GM12878 (cell line): ENCODE data around the gene RELL2. TPM values are rescaled to one million over a fixed set of nuclear protein-coding genes. Genes with fewer than 3 reads are reported as not detected.
A peak's percentile ranks its signal among the peaks of the same experiment; 100 is the strongest.

Source experiments
- ATAC-seq: fragments of 200-7000 bp; cut with Tn5 transposase; 3 replicates; pipeline ENCODE4 v1.9.1; 2020; ENCODE audit warnings: mild to moderate bottlenecking, moderate library complexity
- BruUV-seq: library from RNA; stranded (reverse); fragments of 400-500 nt; replicated peaks from 2 replicates; lab custom pipeline; 2021; lab: Mats Ljungman, UMichigan
- CTCF ChIA-PET: fragments of 300-600 bp; sonication (Branson Sonifier 250); formaldehyde crosslinking; extraction: SDS; loops from one replicate; lab custom pipeline; 2021; ENCODE audit warnings: inconsistent platforms; lab: Yijun Ruan, JAX
- POLR2A ChIA-PET: fragments of 350-600 bp; formaldehyde crosslinking; extraction: SDS; loops from one replicate; lab custom pipeline; 2021; ENCODE audit warnings: inconsistent platforms; lab: Charles Lee
- RAD21 ChIA-PET: fragments of 300-600 bp; sonication (Branson Sonifier 250); formaldehyde crosslinking; loops from one replicate; lab custom pipeline; 2023; ENCODE audit warnings: antibody characterized with exemption; ENCODE audit not compliant: unreplicated experiment; lab: Charles Lee
- SMC1A ChIA-PET: fragments of 300-600 bp; sonication (Branson Sonifier 250); formaldehyde crosslinking; loops from one replicate; lab custom pipeline; 2023; ENCODE audit not compliant: unreplicated experiment, uncharacterized antibody; lab: Charles Lee
- DNase-seq: peaks from one replicate; pipeline ENCODE4 v3.0.0-alpha.2; 2011; ENCODE audit warnings: low read depth, low spot score
- FAIRE-seq: peaks from 3 replicates; lab custom pipeline; 2011; peaks lifted over from hg19 to GRCh38; lab: Jason Lieb, UNC
- H2AFZ ChIP-seq: 2 replicates; pipeline ENCODE4 v1.6.0; 2011; ENCODE audit warnings: low read depth, low read length, control low read depth; ENCODE audit not compliant: control insufficient read depth
- H3K27ac ChIP-seq: 2 replicates; pipeline ENCODE4 v1.5.1; 2011; ENCODE audit warnings: control low read depth; ENCODE audit not compliant: control insufficient read depth, insufficient read depth
- H3K27me3 ChIP-seq, 2 experiments: replicated peaks in 1 of 2; 2 replicates each; pipeline versions ENCODE4 v1.6.0 to v1.6.1; 2011; ENCODE audit warnings: low read length in 1 of 2; ENCODE audit not compliant: control insufficient read depth in 2 of 2, insufficient read depth in 2 of 2
- H3K36me3 ChIP-seq, 2 experiments: 2 replicates each; pipeline ENCODE4 v1.5.1; 2011; ENCODE audit warnings: low read length in 1 of 2; ENCODE audit not compliant: control insufficient read depth in 2 of 2, insufficient read depth in 2 of 2
- H3K4me1 ChIP-seq: 2 replicates; pipeline ENCODE4 v1.6.1; 2011; ENCODE audit warnings: mild to moderate bottlenecking, low read length, moderate library complexity, mixed read lengths; ENCODE audit not compliant: control insufficient read depth, insufficient read depth
- H3K4me2 ChIP-seq: 2 replicates; pipeline ENCODE4 v1.6.0; 2011; ENCODE audit warnings: control low read depth; ENCODE audit not compliant: control insufficient read depth, insufficient read depth
- H3K4me3 ChIP-seq: fragments of 200-600 bp; sonication (generic); 2 replicates; pipeline ENCODE4 v1.5.1; 2016
- H3K79me2 ChIP-seq: 2 replicates; pipeline ENCODE4 v1.6.0; 2011; ENCODE audit warnings: low read length; ENCODE audit not compliant: control insufficient read depth, insufficient read depth
- H3K9ac ChIP-seq: 2 replicates; pipeline ENCODE4 v1.8.0; 2011; ENCODE audit warnings: low read length, control low read depth, mixed read lengths; ENCODE audit not compliant: control insufficient read depth, insufficient read depth
- H3K9me3 ChIP-seq: replicated peaks from 3 replicates; pipeline ENCODE4 v1.5.1; 2011; ENCODE audit warnings: mild to moderate bottlenecking, low read length; ENCODE audit not compliant: control insufficient read depth, insufficient read depth
- H4K20me1 ChIP-seq: 2 replicates; pipeline ENCODE4 v1.6.0; 2011; ENCODE audit not compliant: control insufficient read depth, insufficient read depth
- MAX ChIP-seq: IDR thresholded peaks from 2 replicates; pipeline ENCODE4 v1.6.1; 2012; ENCODE audit warnings: low read depth, low read length, improper control_type of control experiment
- PAX5 ChIP-seq: IDR thresholded peaks from 2 replicates; pipeline ENCODE4 v1.6.1; 2011; ENCODE audit warnings: low read depth, low read length, borderline replicate concordance
- RUNX3 ChIP-seq: IDR thresholded peaks from 2 replicates; pipeline ENCODE4 v1.6.1; 2012; ENCODE audit warnings: low read length, inconsistent platforms
- SMAD1 ChIP-seq: fragments of 450-650 bp; IDR thresholded peaks from 2 replicates; pipeline ENCODE4 v1.6.1; 2018; ENCODE audit warnings: mild to moderate bottlenecking, low read depth; ENCODE audit not compliant: partially characterized antibody
- SPI1 ChIP-seq: IDR thresholded peaks from 2 replicates; pipeline ENCODE4 v1.6.1; 2011; ENCODE audit warnings: low read depth, mild to moderate bottlenecking, low read length, moderate library complexity, borderline replicate concordance; ENCODE audit not compliant: insufficient read depth
- ZNF207 ChIP-seq: fragments of 450-650 bp; IDR thresholded peaks from 2 replicates; pipeline ENCODE4 v1.6.1; 2014; ENCODE audit warnings: antibody characterized with exemption, mild to moderate bottlenecking, borderline replicate concordance
- ZNF622 ChIP-seq: fragments of 450-650 bp; IDR thresholded peaks from 2 replicates; pipeline ENCODE4 v1.6.1; 2017; ENCODE audit warnings: mild to moderate bottlenecking, inconsistent platforms
- WGBS: methylation state at CpG from one replicate; pipeline ENCODE4 v1.1.6; 2016; ENCODE audit warnings: low lambda C conversion rate; ENCODE audit not compliant: insufficient replicate concordance, insufficient coverage; ENCODE audit errors: missing lambda C conversion rate; 5-methylcytosine and 5-hydroxymethylcytosine counted together
- in situ Hi-C: fragments of 300-500 bp; cut with MboI; formaldehyde crosslinking; loops from 9 replicates; pipeline ENCODE4 v1.14.3; 2018; ENCODE audit warnings: mixed read lengths
- intact Hi-C: fragments of 100-400 bp; cut with micrococcal nuclease; formaldehyde crosslinking; loops from one replicate; pipeline ENCODE4 v1.14.2; 2022; ENCODE audit not compliant: unreplicated experiment
- polyA plus RNA-seq, 11 experiments: library from polyadenylated mRNA; depleted of rRNA in 4 of 11; unstranded in 6 of 11; stranded (reverse) in 5 of 11; fragments of >200 nt; fragmentation: Nextera tagmentation in 4 of 11; fragmentation: Illumina TruSeq in 1 of 11; extraction: Ambion mirVana in 4 of 11; extraction: Trizol in 1 of 11; gene quantifications; 1 replicate in 1 of 11; 2 replicates in 10 of 11; pipeline versions ENCODE4 v1.2.1 to v1.2.3, GENCODE V29; 2011 to 2016; ENCODE audit warnings: inconsistent platforms in 2 of 11, missing spikeins in 2 of 11, low read depth in 1 of 11
- total RNA-seq, 4 experiments: library from RNA; depleted of rRNA in 3 of 4; stranded (reverse); fragments of >200 nt in 3 of 4; fragmentation: Illumina TruSeq in 1 of 4; extraction: Trizol in 1 of 4; gene quantifications; 2 replicates each; pipeline versions ENCODE4 v1.2.1 to v1.2.3, GENCODE V29; 2013 to 2021
- TF ChIP-seq, protein P1 (sequence below): fragments of 450-650 bp; IDR thresholded peaks from 2 replicates; pipeline ENCODE4 v1.6.1; 2016; ENCODE audit warnings: mild to moderate bottlenecking
- TF ChIP-seq, protein P2 (sequence below): fragments of 450-650 bp; IDR thresholded peaks from 2 replicates; pipeline ENCODE4 v1.6.1; 2017; ENCODE audit warnings: low read depth, mild to moderate bottlenecking, moderate library complexity
- TF ChIP-seq, protein P3 (sequence below): IDR thresholded peaks from 2 replicates; pipeline ENCODE4 v1.6.1; 2012; ENCODE audit warnings: improper control_type of control experiment, low read depth, low read length; ENCODE audit not compliant: insufficient replicate concordance
- TF ChIP-seq, protein P4 (sequence below): fragments of 450-650 bp; IDR thresholded peaks from 2 replicates; pipeline ENCODE4 v1.6.1; 2018; ENCODE audit warnings: mild to moderate bottlenecking, low read depth, moderate library complexity; ENCODE audit not compliant: partially characterized antibody

Gene RELL2
- total and polyA plus RNA-seq, 10 of the 15 experiments (the other 5 are each of a cell fraction or from before 2014, with no cell fraction given): 0.23 to 21.4 (median 7.1) TPM

- Histone ChIP-seq H3K4me1 (peaks cover 11% of the 10 kb centered on the region; the same call in 1 of the 2 replicates), H3K27ac (no peak overlapping the region), H2AFZ (no peak overlapping the region), H3K9ac (no peak overlapping the region), H3K4me3 (no peak overlapping the region), H3K27me3 (no peaks in the 10 kb centered on the region), H4K20me1 (no peaks in the 10 kb centered on the region), H3K9me3 (no peaks in the 10 kb centered on the region), H3K4me2 (no peak overlapping the region), H3K79me2 (peaks cover 64% of the 10 kb centered on the region), H3K36me3 (peaks cover 3 to 8% of the 10 kb centered on the region in 2 experiments)
- SMC1A ChIA-PET: interaction anchor here (0.9 to 4.0 kb wide), 11 partner anchors 8 to 176 kb away, joined by 3 to 45 read pairs (median 5); partner anchors contain the start of genes DIAPH1, HDAC3, PCDHGA11 and RELL2
- ATAC-seq (peak; percentile 57), FAIRE-seq (no peak), DNase-seq (no peak)
- WGBS: 4% methylated on average over 2 of the region's 2 CpGs
- intact Hi-C loops (loop anchor here (10.0 kb wide), 1 partner anchor 367 kb away; the partner anchor contains the start of gene RNF14), in situ Hi-C loops (no loop called here)
- POLR2A ChIA-PET: interaction anchor here (0.7 to 4.6 kb wide), 7 partner anchors 11 to 45 kb away, joined by 3 to 41 read pairs (median 8); partner anchors contain the start of genes DIAPH1, HDAC3 and RELL2
- BruUV-seq: no TSS peak
- CTCF ChIA-PET: interaction anchor here (1.1 to 3.9 kb wide), 12 partner anchors 10 to 363 kb away, joined by 3 to 43 read pairs (median 9); partner anchors contain the start of genes DIAPH1, HDAC3, PCDHGA10 and RELL2
- RAD21 ChIA-PET: interaction anchor here (0.6 to 4.3 kb wide), 9 partner anchors 9 to 185 kb away, joined by 3 to 60 read pairs (median 4); partner anchors contain the start of genes DIAPH1, FCHSD1, HDAC3 and PCDHGA10
- TF ChIP-seq ZNF622 (no peak), MAX (no peak), ZNF207 (no peak), RUNX3 (0 out of 2 replicates have a peak, but pooled peaks have one; percentile 6), SMAD1 (no peak), SPI1 (peak; percentile 76), PAX5 (no peak)
- TF ChIP-seq, protein P1, sequence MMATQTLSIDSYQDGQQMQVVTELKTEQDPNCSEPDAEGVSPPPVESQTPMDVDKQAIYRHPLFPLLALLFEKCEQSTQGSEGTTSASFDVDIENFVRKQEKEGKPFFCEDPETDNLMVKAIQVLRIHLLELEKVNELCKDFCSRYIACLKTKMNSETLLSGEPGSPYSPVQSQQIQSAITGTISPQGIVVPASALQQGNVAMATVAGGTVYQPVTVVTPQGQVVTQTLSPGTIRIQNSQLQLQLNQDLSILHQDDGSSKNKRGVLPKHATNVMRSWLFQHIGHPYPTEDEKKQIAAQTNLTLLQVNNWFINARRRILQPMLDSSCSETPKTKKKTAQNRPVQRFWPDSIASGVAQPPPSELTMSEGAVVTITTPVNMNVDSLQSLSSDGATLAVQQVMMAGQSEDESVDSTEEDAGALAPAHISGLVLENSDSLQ: peak; percentile 53; the same call in 1 of the 2 replicates
- TF ChIP-seq, protein P2, sequence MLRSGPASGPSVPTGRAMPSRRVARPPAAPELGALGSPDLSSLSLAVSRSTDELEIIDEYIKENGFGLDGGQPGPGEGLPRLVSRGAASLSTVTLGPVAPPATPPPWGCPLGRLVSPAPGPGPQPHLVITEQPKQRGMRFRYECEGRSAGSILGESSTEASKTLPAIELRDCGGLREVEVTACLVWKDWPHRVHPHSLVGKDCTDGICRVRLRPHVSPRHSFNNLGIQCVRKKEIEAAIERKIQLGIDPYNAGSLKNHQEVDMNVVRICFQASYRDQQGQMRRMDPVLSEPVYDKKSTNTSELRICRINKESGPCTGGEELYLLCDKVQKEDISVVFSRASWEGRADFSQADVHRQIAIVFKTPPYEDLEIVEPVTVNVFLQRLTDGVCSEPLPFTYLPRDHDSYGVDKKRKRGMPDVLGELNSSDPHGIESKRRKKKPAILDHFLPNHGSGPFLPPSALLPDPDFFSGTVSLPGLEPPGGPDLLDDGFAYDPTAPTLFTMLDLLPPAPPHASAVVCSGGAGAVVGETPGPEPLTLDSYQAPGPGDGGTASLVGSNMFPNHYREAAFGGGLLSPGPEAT: 0 out of 2 replicates have a peak, but pooled peaks have one; percentile 32
- TF ChIP-seq, protein P3, sequence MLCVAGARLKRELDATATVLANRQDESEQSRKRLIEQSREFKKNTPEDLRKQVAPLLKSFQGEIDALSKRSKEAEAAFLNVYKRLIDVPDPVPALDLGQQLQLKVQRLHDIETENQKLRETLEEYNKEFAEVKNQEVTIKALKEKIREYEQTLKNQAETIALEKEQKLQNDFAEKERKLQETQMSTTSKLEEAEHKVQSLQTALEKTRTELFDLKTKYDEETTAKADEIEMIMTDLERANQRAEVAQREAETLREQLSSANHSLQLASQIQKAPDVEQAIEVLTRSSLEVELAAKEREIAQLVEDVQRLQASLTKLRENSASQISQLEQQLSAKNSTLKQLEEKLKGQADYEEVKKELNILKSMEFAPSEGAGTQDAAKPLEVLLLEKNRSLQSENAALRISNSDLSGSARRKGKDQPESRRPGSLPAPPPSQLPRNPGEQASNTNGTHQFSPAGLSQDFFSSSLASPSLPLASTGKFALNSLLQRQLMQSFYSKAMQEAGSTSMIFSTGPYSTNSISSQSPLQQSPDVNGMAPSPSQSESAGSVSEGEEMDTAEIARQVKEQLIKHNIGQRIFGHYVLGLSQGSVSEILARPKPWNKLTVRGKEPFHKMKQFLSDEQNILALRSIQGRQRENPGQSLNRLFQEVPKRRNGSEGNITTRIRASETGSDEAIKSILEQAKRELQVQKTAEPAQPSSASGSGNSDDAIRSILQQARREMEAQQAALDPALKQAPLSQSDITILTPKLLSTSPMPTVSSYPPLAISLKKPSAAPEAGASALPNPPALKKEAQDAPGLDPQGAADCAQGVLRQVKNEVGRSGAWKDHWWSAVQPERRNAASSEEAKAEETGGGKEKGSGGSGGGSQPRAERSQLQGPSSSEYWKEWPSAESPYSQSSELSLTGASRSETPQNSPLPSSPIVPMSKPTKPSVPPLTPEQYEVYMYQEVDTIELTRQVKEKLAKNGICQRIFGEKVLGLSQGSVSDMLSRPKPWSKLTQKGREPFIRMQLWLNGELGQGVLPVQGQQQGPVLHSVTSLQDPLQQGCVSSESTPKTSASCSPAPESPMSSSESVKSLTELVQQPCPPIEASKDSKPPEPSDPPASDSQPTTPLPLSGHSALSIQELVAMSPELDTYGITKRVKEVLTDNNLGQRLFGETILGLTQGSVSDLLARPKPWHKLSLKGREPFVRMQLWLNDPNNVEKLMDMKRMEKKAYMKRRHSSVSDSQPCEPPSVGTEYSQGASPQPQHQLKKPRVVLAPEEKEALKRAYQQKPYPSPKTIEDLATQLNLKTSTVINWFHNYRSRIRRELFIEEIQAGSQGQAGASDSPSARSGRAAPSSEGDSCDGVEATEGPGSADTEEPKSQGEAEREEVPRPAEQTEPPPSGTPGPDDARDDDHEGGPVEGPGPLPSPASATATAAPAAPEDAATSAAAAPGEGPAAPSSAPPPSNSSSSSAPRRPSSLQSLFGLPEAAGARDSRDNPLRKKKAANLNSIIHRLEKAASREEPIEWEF: no peak
- TF ChIP-seq, protein P4, sequence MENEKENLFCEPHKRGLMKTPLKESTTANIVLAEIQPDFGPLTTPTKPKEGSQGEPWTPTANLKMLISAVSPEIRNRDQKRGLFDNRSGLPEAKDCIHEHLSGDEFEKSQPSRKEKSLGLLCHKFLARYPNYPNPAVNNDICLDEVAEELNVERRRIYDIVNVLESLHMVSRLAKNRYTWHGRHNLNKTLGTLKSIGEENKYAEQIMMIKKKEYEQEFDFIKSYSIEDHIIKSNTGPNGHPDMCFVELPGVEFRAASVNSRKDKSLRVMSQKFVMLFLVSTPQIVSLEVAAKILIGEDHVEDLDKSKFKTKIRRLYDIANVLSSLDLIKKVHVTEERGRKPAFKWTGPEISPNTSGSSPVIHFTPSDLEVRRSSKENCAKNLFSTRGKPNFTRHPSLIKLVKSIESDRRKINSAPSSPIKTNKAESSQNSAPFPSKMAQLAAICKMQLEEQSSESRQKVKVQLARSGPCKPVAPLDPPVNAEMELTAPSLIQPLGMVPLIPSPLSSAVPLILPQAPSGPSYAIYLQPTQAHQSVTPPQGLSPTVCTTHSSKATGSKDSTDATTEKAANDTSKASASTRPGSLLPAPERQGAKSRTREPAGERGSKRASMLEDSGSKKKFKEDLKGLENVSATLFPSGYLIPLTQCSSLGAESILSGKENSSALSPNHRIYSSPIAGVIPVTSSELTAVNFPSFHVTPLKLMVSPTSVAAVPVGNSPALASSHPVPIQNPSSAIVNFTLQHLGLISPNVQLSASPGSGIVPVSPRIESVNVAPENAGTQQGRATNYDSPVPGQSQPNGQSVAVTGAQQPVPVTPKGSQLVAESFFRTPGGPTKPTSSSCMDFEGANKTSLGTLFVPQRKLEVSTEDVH: no peak
Measured at GRCh38 chr5:141597394-141597793, 39.4 kb upstream of the RELL2 start.
